H1 (cell line): ENCODE results near the gene PIK3R6. TPM values are rescaled to one million over a fixed set of nuclear protein-coding genes. Genes with fewer than 3 reads are reported as not detected.

Experiments
- CTCF ChIA-PET: fragments of 300-600 bp; sonication (Branson Sonifier 250); formaldehyde crosslinking; loops from one replicate; lab custom pipeline; 2021; ENCODE audit not compliant: partially characterized antibody; lab: Charles Lee
- POLR2A ChIA-PET: fragments of 300-600 bp; sonication (Branson Sonifier 250); formaldehyde crosslinking; loops from one replicate; lab custom pipeline; 2021; ENCODE audit warnings: inconsistent platforms; ENCODE audit not compliant: partially characterized antibody; lab: Charles Lee
- DNase-seq, 2 experiments: peaks; one replicate each; pipeline versions ENCODE4 v3.0.0 to v3.0.0-alpha.2; 2010 to 2022; ENCODE audit warnings: low spot score in 2 of 2, low read depth in 1 of 2, mixed read lengths in 1 of 2
- FAIRE-seq: peaks from 2 replicates; lab custom pipeline; 2011; peaks lifted over from hg19 to GRCh38; lab: Jason Lieb, UNC
- H2AFZ ChIP-seq: 2 replicates; pipeline ENCODE4 v1.8.1; 2012; ENCODE audit warnings: low read length, inconsistent platforms
- H2AK5ac ChIP-seq: 2 replicates; pipeline ENCODE4 v1.6.1; 2013; ENCODE audit warnings: low read depth, low read length
- H2BK120ac ChIP-seq: replicated peaks from 2 replicates; pipeline ENCODE3; 2013; ENCODE audit warnings: low read depth, low read length, inconsistent platforms
- H2BK12ac ChIP-seq: 2 replicates; pipeline ENCODE4 v1.6.1; 2013; ENCODE audit warnings: low read depth, low read length
- H2BK15ac ChIP-seq: 2 replicates; pipeline ENCODE4 v1.6.1; 2013; ENCODE audit warnings: low read length
- H2BK20ac ChIP-seq: 2 replicates; pipeline ENCODE4 v1.6.1; 2013; ENCODE audit warnings: low read length
- H2BK5ac ChIP-seq: 2 replicates; pipeline ENCODE4 v1.6.1; 2013; ENCODE audit warnings: low read depth, low read length
- H3K14ac ChIP-seq: 2 replicates; pipeline ENCODE4 v1.6.1; 2013; ENCODE audit warnings: inconsistent platforms; ENCODE audit not compliant: insufficient read length
- H3K18ac ChIP-seq: 2 replicates; pipeline ENCODE4 v1.6.1; 2013; ENCODE audit warnings: low read length; ENCODE audit errors: extremely low read depth
- H3K23ac ChIP-seq: 2 replicates; pipeline ENCODE4 v1.6.1; 2013; ENCODE audit warnings: inconsistent platforms; ENCODE audit not compliant: insufficient read length
- H3K23me2 ChIP-seq: 2 replicates; pipeline ENCODE4 v1.6.1; 2013; ENCODE audit warnings: low read depth, low read length
- H3K27ac ChIP-seq: 2 replicates; pipeline ENCODE4 v1.6.1; 2011; ENCODE audit warnings: low read depth, low read length, inconsistent platforms
- H3K27me3 ChIP-seq, 4 experiments: replicated peaks in 1 of 4; 1 replicate in 1 of 4; 2 replicates in 3 of 4; pipeline versions ENCODE4 v1.6.1 to v1.8.1; 2011 to 2013; ENCODE audit warnings: low read length in 3 of 4, mild to moderate bottlenecking in 3 of 4, inconsistent platforms in 2 of 4, mixed read lengths in 2 of 4, moderate library complexity in 1 of 4; ENCODE audit not compliant: control insufficient read depth in 3 of 4, insufficient read depth in 3 of 4; ENCODE audit errors: extremely low read depth in 1 of 4
- H3K36me3 ChIP-seq, 4 experiments: 2 replicates each; pipeline versions ENCODE4 v1.6.1 to v1.8.1; 2011 to 2013; ENCODE audit warnings: mild to moderate bottlenecking in 4 of 4, low read length in 3 of 4, moderate library complexity in 2 of 4, control low read depth in 1 of 4, inconsistent platforms in 1 of 4; ENCODE audit not compliant: insufficient read depth in 4 of 4, control insufficient read depth in 2 of 4
- H3K4ac ChIP-seq: replicated peaks from 2 replicates; pipeline ENCODE3; 2013; ENCODE audit warnings: low read length, low read depth, mixed read lengths, inconsistent platforms; ENCODE audit not compliant: insufficient read length
- H3K4me1 ChIP-seq, 4 experiments: replicated peaks in 1 of 4; 1 replicate in 1 of 4; 2 replicates in 3 of 4; pipeline versions ENCODE4 v1.6.1 to v1.8.1; 2011 to 2013; ENCODE audit warnings: low read length in 3 of 4, inconsistent platforms in 2 of 4, mixed read lengths in 1 of 4; ENCODE audit not compliant: insufficient read depth in 4 of 4, control insufficient read depth in 3 of 4
- H3K4me2 ChIP-seq, 2 experiments: 2 replicates each; pipeline versions ENCODE4 v1.6.1 to v1.8.1; 2011 to 2013; ENCODE audit warnings: low read depth in 2 of 2, low read length in 2 of 2, control low read depth in 1 of 2, inconsistent platforms in 1 of 2, mild to moderate bottlenecking in 1 of 2; ENCODE audit not compliant: insufficient read depth in 1 of 2
- H3K4me3 ChIP-seq, 4 experiments: fragments of 200-600, 300-600 bp in 1 of 4; sonication (generic), shearing (Covaris generic), sonication (Bioruptor Twin) in 1 of 4; 2 replicates each; pipeline versions ENCODE4 v1.5.1 to v1.8.1; 2011 to 2016; ENCODE audit warnings: low read length in 4 of 4, low read depth in 3 of 4, control low read depth in 2 of 4, inconsistent platforms in 2 of 4, mild to moderate bottlenecking in 2 of 4, mixed read lengths in 1 of 4, moderate library complexity in 1 of 4; ENCODE audit not compliant: insufficient read depth in 2 of 4; ENCODE audit errors: extremely low read depth in 1 of 4
- H3K56ac ChIP-seq: replicated peaks from 2 replicates; pipeline ENCODE3; 2013; ENCODE audit warnings: low read depth, mild to moderate bottlenecking, mixed read lengths, low read length, inconsistent platforms; ENCODE audit not compliant: insufficient read length
- H3K79me1 ChIP-seq: 2 replicates; pipeline ENCODE4 v1.6.1; 2013; ENCODE audit warnings: low read depth, low read length, control low read depth
- H3K79me2 ChIP-seq, 2 experiments: 2 replicates each; pipeline versions ENCODE4 v1.6.1 to v1.8.1; 2012 to 2013; ENCODE audit warnings: low read length in 2 of 2, mild to moderate bottlenecking in 2 of 2, inconsistent platforms in 1 of 2; ENCODE audit not compliant: insufficient read depth in 2 of 2, control insufficient read depth in 1 of 2
- H3K9ac ChIP-seq, 4 experiments: replicated peaks in 1 of 4; 1 replicate in 1 of 4; 2 replicates in 3 of 4; pipeline versions ENCODE4 v1.6.1 to v1.8.1; 2011 to 2013; ENCODE audit warnings: low read depth in 3 of 4, low read length in 3 of 4, control low read depth in 2 of 4, mild to moderate bottlenecking in 2 of 4, moderate library complexity in 2 of 4, inconsistent platforms in 1 of 4; ENCODE audit errors: extremely low read depth in 1 of 4
- H3K9me3 ChIP-seq, 2 experiments: 2 replicates each; pipeline versions ENCODE4 v1.6.1 to v1.8.1; 2012 to 2013; ENCODE audit warnings: mild to moderate bottlenecking in 2 of 2, moderate library complexity in 2 of 2, control low read depth in 1 of 2, inconsistent platforms in 1 of 2, low read depth in 1 of 2, low read length in 1 of 2, mixed read lengths in 1 of 2; ENCODE audit not compliant: insufficient read depth in 2 of 2
- H4K20me1 ChIP-seq, 2 experiments: replicated peaks in 1 of 2; 2 replicates each; pipeline versions ENCODE3 to v1.8.1; 2011 to 2013; ENCODE audit warnings: inconsistent platforms in 2 of 2, low read length in 2 of 2, mild to moderate bottlenecking in 1 of 2; ENCODE audit not compliant: insufficient read depth in 2 of 2, control insufficient read depth in 1 of 2
- H4K5ac ChIP-seq: 2 replicates; pipeline ENCODE4 v1.6.1; 2013; ENCODE audit warnings: low read length, low read depth, mixed read lengths, inconsistent platforms; ENCODE audit not compliant: insufficient read length
- H4K8ac ChIP-seq: 2 replicates; pipeline ENCODE4 v1.8.0; 2013; ENCODE audit warnings: mild to moderate bottlenecking, moderate library complexity, low read length, inconsistent platforms; ENCODE audit not compliant: insufficient read depth; ENCODE audit errors: extremely low read depth
- H4K91ac ChIP-seq: replicated peaks from 2 replicates; pipeline ENCODE3; 2013; ENCODE audit warnings: low read length, mixed read lengths, inconsistent platforms; ENCODE audit not compliant: insufficient read length
- HDAC2 ChIP-seq, 2 experiments: fragments of 300-600 bp in 1 of 2; sonication (generic) in 1 of 2; IDR thresholded peaks; 2 replicates each; pipeline ENCODE4 v1.6.1; 2011 to 2012; ENCODE audit warnings: low read depth in 2 of 2, low read length in 2 of 2, mild to moderate bottlenecking in 2 of 2, moderate library complexity in 2 of 2, borderline replicate concordance in 1 of 2, inconsistent platforms in 1 of 2
- JUND ChIP-seq: IDR thresholded peaks from 2 replicates; pipeline ENCODE4 v1.6.1; 2011; ENCODE audit warnings: mild to moderate bottlenecking, improper control_type of control experiment, low read length
- SIRT6 ChIP-seq: IDR thresholded peaks from one replicate; pipeline ENCODE4 v1.7.1; 2012; ENCODE audit warnings: low read length, inconsistent platforms
- SP1 ChIP-seq: IDR thresholded peaks from 2 replicates; pipeline ENCODE4 v1.6.1; 2011; ENCODE audit warnings: low read depth, low read length
- TEAD4 ChIP-seq: IDR thresholded peaks from 2 replicates; pipeline ENCODE4 v1.6.1; 2012; ENCODE audit warnings: low read depth, low read length, inconsistent platforms, mixed read lengths
- YY1 ChIP-seq: IDR thresholded peaks from 2 replicates; pipeline ENCODE4 v1.6.1; 2011; ENCODE audit warnings: low read depth, mild to moderate bottlenecking, low read length
- WGBS, 2 experiments: shearing (Covaris generic) in 1 of 2; methylation state at CpG; one replicate each; pipeline versions ENCODE4 v1.1.6 to v1.1.7; 2013 to 2015; ENCODE audit warnings: low lambda C conversion rate in 2 of 2, mixed read lengths in 2 of 2, inconsistent platforms in 1 of 2, low coverage in 1 of 2, missing lambda C conversion rate in 1 of 2; ENCODE audit not compliant: insufficient replicate concordance in 2 of 2, insufficient coverage in 1 of 2, insufficient read length in 1 of 2; ENCODE audit errors: extremely low coverage in 1 of 2, missing lambda C conversion rate in 1 of 2; 5-methylcytosine and 5-hydroxymethylcytosine counted together
- polyA plus RNA-seq, 7 experiments: library from polyadenylated mRNA; depleted of rRNA in 3 of 7; stranded (reverse) in 5 of 7; unstranded in 2 of 7; fragments of >200 nt in 5 of 7; fragments of 200-250 nt in 2 of 7; gene quantifications; 1 replicate in 5 of 7; 2 replicates in 1 of 7; 4 replicates in 1 of 7; pipeline versions ENCODE4 v1.2.1 to v1.2.3, GENCODE V29; 2011 to 2013; ENCODE audit warnings: missing spikeins in 2 of 7, mixed read lengths in 2 of 7
- total RNA-seq: library from RNA; stranded (reverse); fragmentation: NEBNext Ultra II Directional; extraction: Animal tissue kit (Norgen Biotek cat#: 25700); gene quantifications from 2 replicates; pipeline ENCODE4 v1.2.1, GENCODE V29; 2021
- TF ChIP-seq, protein P1 (sequence below), 3 experiments: IDR thresholded peaks; 1 replicate in 2 of 3; 2 replicates in 1 of 3; pipeline versions ENCODE4 v1.5.1 to v1.6.1; 2011; ENCODE audit warnings: low read length in 3 of 3, mild to moderate bottlenecking in 3 of 3, inconsistent platforms in 2 of 3, low read depth in 1 of 3, moderate library complexity in 1 of 3; ENCODE audit not compliant: insufficient read depth in 1 of 3; ENCODE audit errors: control extremely low read depth in 1 of 3
- TF ChIP-seq, protein P2 (sequence below): IDR thresholded peaks from 2 replicates; pipeline ENCODE4 v1.6.1; 2012; ENCODE audit warnings: low read length, inconsistent platforms

The PIK3R6 gene
- total and polyA plus RNA-seq, 2 of the 8 experiments (the other 6 are each of a cell fraction or from before 2014, with no cell fraction given) = 0.24 to 1.2 TPM

- CTCF ChIA-PET = interaction anchor here (0.7 to 2.0 kb wide), 4 partner anchors 11 to 1099 kb away, joined by 3 to 5 read pairs (median 4); no protein-coding TSS in a partner anchor
- no peak overlapping the region for H2AFZ ChIP-seq
These were observed 76.1 kb downstream of the PIK3R6 start for GRCh38 chr17:8791248-8791909.

More at GRCh38 chr17:8791248-8791909, 76.1 kb downstream of the PIK3R6 start:
- H2AK5ac ChIP-seq = no peak overlapping the region
- no peak overlapping the region for H3K4ac ChIP-seq
- peak; percentile 74 for TF ChIP-seq TEAD4
- TF ChIP-seq SIRT6 = no peak
- TF ChIP-seq JUND = no peak
- TF ChIP-seq YY1 = no peak
- TF ChIP-seq SP1 = no peak
- TF ChIP-seq, protein P1, sequence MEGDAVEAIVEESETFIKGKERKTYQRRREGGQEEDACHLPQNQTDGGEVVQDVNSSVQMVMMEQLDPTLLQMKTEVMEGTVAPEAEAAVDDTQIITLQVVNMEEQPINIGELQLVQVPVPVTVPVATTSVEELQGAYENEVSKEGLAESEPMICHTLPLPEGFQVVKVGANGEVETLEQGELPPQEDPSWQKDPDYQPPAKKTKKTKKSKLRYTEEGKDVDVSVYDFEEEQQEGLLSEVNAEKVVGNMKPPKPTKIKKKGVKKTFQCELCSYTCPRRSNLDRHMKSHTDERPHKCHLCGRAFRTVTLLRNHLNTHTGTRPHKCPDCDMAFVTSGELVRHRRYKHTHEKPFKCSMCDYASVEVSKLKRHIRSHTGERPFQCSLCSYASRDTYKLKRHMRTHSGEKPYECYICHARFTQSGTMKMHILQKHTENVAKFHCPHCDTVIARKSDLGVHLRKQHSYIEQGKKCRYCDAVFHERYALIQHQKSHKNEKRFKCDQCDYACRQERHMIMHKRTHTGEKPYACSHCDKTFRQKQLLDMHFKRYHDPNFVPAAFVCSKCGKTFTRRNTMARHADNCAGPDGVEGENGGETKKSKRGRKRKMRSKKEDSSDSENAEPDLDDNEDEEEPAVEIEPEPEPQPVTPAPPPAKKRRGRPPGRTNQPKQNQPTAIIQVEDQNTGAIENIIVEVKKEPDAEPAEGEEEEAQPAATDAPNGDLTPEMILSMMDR (IDR thresholded peaks at IDR 0.05; ENCODE audit: control extremely low read depth in 1 of 3, insufficient read depth in 1 of 3, low read depth in 1 of 3, low read length in 3 of 3) = peak in 1 of 3 experiments; percentile 22; a peak in 1 of 4 replicates
- TF ChIP-seq, protein P2, sequence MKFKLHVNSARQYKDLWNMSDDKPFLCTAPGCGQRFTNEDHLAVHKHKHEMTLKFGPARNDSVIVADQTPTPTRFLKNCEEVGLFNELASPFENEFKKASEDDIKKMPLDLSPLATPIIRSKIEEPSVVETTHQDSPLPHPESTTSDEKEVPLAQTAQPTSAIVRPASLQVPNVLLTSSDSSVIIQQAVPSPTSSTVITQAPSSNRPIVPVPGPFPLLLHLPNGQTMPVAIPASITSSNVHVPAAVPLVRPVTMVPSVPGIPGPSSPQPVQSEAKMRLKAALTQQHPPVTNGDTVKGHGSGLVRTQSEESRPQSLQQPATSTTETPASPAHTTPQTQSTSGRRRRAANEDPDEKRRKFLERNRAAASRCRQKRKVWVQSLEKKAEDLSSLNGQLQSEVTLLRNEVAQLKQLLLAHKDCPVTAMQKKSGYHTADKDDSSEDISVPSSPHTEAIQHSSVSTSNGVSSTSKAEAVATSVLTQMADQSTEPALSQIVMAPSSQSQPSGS = no peak
- peak in 1 of 2 experiments; percentile 63; a peak in 1 of 4 replicates for TF ChIP-seq HDAC2 (IDR thresholded peaks at IDR 0.05; ENCODE audit: borderline replicate concordance in 1 of 2, low read depth in 2 of 2, low read length in 2 of 2)
- H3K4me2 ChIP-seq = no peak overlapping the region
- no peaks in the 10 kb centered on the region for H3K23me2 ChIP-seq
- no peak overlapping the region for H3K18ac ChIP-seq
- H3K27me3 ChIP-seq = no peaks in the 10 kb centered on the region
- H3K4me1 ChIP-seq = peaks cover 0 to 5% (median 2%) of the 10 kb centered on the region in 4 experiments; a peak in 5 of 7 replicates
- H3K56ac ChIP-seq = no peak overlapping the region
- H2BK20ac ChIP-seq = no peak overlapping the region
- H3K23ac ChIP-seq = no peak overlapping the region
- FAIRE-seq = no peak
- H3K36me3 ChIP-seq = no peaks in the 10 kb centered on the region
- H3K4me3 ChIP-seq = no peak overlapping the region
- no peaks in the 10 kb centered on the region for H4K20me1 ChIP-seq
- H4K5ac ChIP-seq = no peak overlapping the region
- no peak overlapping the region for H3K27ac ChIP-seq
- no peak for DNase-seq
- H3K79me1 ChIP-seq = no peaks in the 10 kb centered on the region; the same call in 1 of the 2 replicates
- no peak overlapping the region for H2BK15ac ChIP-seq
- peaks cover 4 to 13% of the 10 kb centered on the region in 2 experiments; a peak in 3 of 4 replicates for H3K9me3 ChIP-seq
- H3K14ac ChIP-seq = no peak overlapping the region
- no peaks in the 10 kb centered on the region for H3K79me2 ChIP-seq
- POLR2A ChIA-PET = no interaction called here
- WGBS, 2 experiments = 89% methylated on average over 4 of the region's 4 CpGs; no CpG with 5 or more reads in 1 of the 2 experiments
- H2BK120ac ChIP-seq = no peak overlapping the region
- H4K8ac ChIP-seq = no peak overlapping the region
- H2BK12ac ChIP-seq = no peak overlapping the region
- H4K91ac ChIP-seq = no peak overlapping the region
- H2BK5ac ChIP-seq = no peak overlapping the region
- H3K9ac ChIP-seq = no peak overlapping the region
